SK-N-MC (cell line): ENCODE measurements around the gene VPS54.

Experiments used
- DNase-seq: peaks from one replicate; pipeline ENCODE4 v3.0.0-alpha.2; 2011; ENCODE audit warnings: low read depth, low spot score
- H3K27ac ChIP-seq: fragments of 200-600 bp; sonication (generic); 2 replicates; pipeline ENCODE4 v1.5.1; 2016; ENCODE audit warnings: mixed run types
- H3K36me3 ChIP-seq: fragments of 200-600 bp; sonication (generic); 2 replicates; pipeline ENCODE4 v1.6.1; 2017; ENCODE audit warnings: antibody characterized with exemption, low read length, mixed read lengths; ENCODE audit not compliant: insufficient read depth
- H3K4me3 ChIP-seq: fragments of 200-600 bp; sonication (generic); 2 replicates; pipeline ENCODE4 v1.5.1; 2016
- H3K9ac ChIP-seq: fragments of 200-600 bp; sonication (generic); 2 replicates; pipeline ENCODE4 v1.8.0; 2017; ENCODE audit warnings: mixed run types, mixed read lengths; ENCODE audit not compliant: insufficient read length
- H3K9me3 ChIP-seq: fragments of 200-600 bp; sonication (generic); 2 replicates; pipeline ENCODE4 v1.6.1; 2017; ENCODE audit warnings: low read depth, mild to moderate bottlenecking, antibody characterized with exemption, low read length, moderate library complexity, mixed read lengths
- EZH2 ChIP-seq: fragments of 200-600 bp; sonication (generic); IDR thresholded peaks from one replicate; pipeline ENCODE4 v1.6.1; 2017; ENCODE audit warnings: antibody characterized with exemption
- FOXP2 ChIP-seq: optimal IDR thresholded peaks from 2 replicates; pipeline ENCODE3; 2011; ENCODE audit warnings: mild to moderate bottlenecking, moderate library complexity; ENCODE audit not compliant: insufficient read depth; ENCODE audit errors: extremely low read length, control extremely low read depth
- POLR2AphosphoS5 ChIP-seq: IDR thresholded peaks from 2 replicates; pipeline ENCODE4 v1.6.1; 2012; ENCODE audit warnings: mild to moderate bottlenecking, low read depth, low read length, borderline replicate concordance

Gene VPS54

GRCh38 chr2:64025741-64026140 is 6.5 kb upstream of the VPS54 start:
- no peak overlapping the region for H3K9ac ChIP-seq

GRCh38 chr2:64024259-64024949 is 5.2 kb upstream of the VPS54 start:
- Histone ChIP-seq H3K9ac (no peak overlapping the region), H3K27ac (no peak overlapping the region), H3K36me3 (no peaks in the 10 kb centered on the region), H3K9me3 (no peaks in the 10 kb centered on the region), H3K4me3 (no peak overlapping the region)
- DNase-seq: no peak
- no peak for TF ChIP-seq EZH2
- TF ChIP-seq POLR2AphosphoS5: no peak
- no peak for TF ChIP-seq FOXP2

More at GRCh38 chr2:64025741-64026140, 6.5 kb upstream of the VPS54 start:
- TF ChIP-seq FOXP2 (no peak), POLR2AphosphoS5 (no peak), EZH2 (no peak)
- no peak for DNase-seq
- no peak overlapping the region for H3K4me3 ChIP-seq
- no peaks in the 10 kb centered on the region for H3K36me3 ChIP-seq
- no peaks in the 10 kb centered on the region for H3K9me3 ChIP-seq
- no peak overlapping the region for H3K27ac ChIP-seq

GRCh38 chr2:64023485-64024258 is 4.4 kb upstream of the VPS54 start:
- TF ChIP-seq FOXP2: no peak
- no peak for TF ChIP-seq POLR2AphosphoS5
- DNase-seq: no peak
- Histone ChIP-seq H3K9me3 (no peaks in the 10 kb centered on the region), H3K4me3 (no peak overlapping the region), H3K36me3 (no peaks in the 10 kb centered on the region), H3K9ac (no peak overlapping the region), H3K27ac (no peak overlapping the region)

GRCh38 chr2:64021578-64021977 is 2.4 kb upstream of the VPS54 start:
- DNase-seq: no peak
- H3K9me3 ChIP-seq: no peaks in the 10 kb centered on the region
- H3K9ac ChIP-seq: no peak overlapping the region
- H3K36me3 ChIP-seq: no peaks in the 10 kb centered on the region
- no peak overlapping the region for H3K4me3 ChIP-seq
- TF ChIP-seq EZH2: no peak
- no peak for TF ChIP-seq POLR2AphosphoS5
- no peak for TF ChIP-seq FOXP2
- H3K27ac ChIP-seq: no peak overlapping the region

- peak overlapping the region; percentile 79 for H3K27ac ChIP-seq
- H3K4me3 ChIP-seq: peak overlapping the region; percentile 90
- no peaks in the 10 kb centered on the region for H3K36me3 ChIP-seq
- TF ChIP-seq FOXP2 (no peak), EZH2 (no peak), POLR2AphosphoS5 (no peak)
- no peaks in the 10 kb centered on the region for H3K9me3 ChIP-seq
- peak overlapping the region; percentile 83 for H3K9ac ChIP-seq
- DNase-seq: peak; percentile 28
Observed at GRCh38 chr2:64019975-64020528, 824 bp upstream of the VPS54 start.

GRCh38 chr2:64018701-64019082 is 536 bp downstream of the VPS54 start:
- no peak for TF ChIP-seq POLR2AphosphoS5
- no peak for TF ChIP-seq EZH2
- TF ChIP-seq FOXP2: no peak
- no peak for DNase-seq
- peak overlapping the region; percentile 90 for H3K4me3 ChIP-seq
- peak overlapping the region; percentile 58; the same call in 1 of the 2 replicates for H3K27ac ChIP-seq
- peak overlapping the region; percentile 83 for H3K9ac ChIP-seq
- no peaks in the 10 kb centered on the region for H3K9me3 ChIP-seq
- H3K36me3 ChIP-seq: no peaks in the 10 kb centered on the region

GRCh38 chr2:64017811-64018700 is 1.2 kb downstream of the VPS54 start:
- Histone ChIP-seq H3K4me3 (peak overlapping the region; percentile 90), H3K27ac (peak overlapping the region; percentile 58; the same call in 1 of the 2 replicates), H3K36me3 (no peaks in the 10 kb centered on the region), H3K9me3 (no peaks in the 10 kb centered on the region), H3K9ac (peak overlapping the region; percentile 83)
- DNase-seq: no peak
- no peak for TF ChIP-seq POLR2AphosphoS5
- TF ChIP-seq FOXP2: no peak
- no peak for TF ChIP-seq EZH2

GRCh38 chr2:64015898-64016297 is 3.3 kb downstream of the VPS54 start:
- Histone ChIP-seq H3K27ac (no peak overlapping the region), H3K36me3 (no peaks in the 10 kb centered on the region), H3K9me3 (no peaks in the 10 kb centered on the region), H3K4me3 (no peak overlapping the region), H3K9ac (no peak overlapping the region)
- DNase-seq: no peak
- TF ChIP-seq EZH2: no peak
- no peak for TF ChIP-seq FOXP2
- no peak for TF ChIP-seq POLR2AphosphoS5

GRCh38 chr2:64015391-64015790 is 3.8 kb downstream of the VPS54 start:
- Histone ChIP-seq H3K9ac (no peak overlapping the region), H3K36me3 (no peaks in the 10 kb centered on the region), H3K4me3 (no peak overlapping the region), H3K27ac (no peak overlapping the region), H3K9me3 (no peaks in the 10 kb centered on the region)
- no peak for DNase-seq
- TF ChIP-seq FOXP2 (no peak), POLR2AphosphoS5 (no peak)
